22Rv1 (cell line): ENCODE measurements around the gene FHL2.

Experiments used
- ZFX ChIP-seq: fragments of 450-650 bp; IDR thresholded peaks from 2 replicates; pipeline ENCODE4 v1.6.1; 2017; ENCODE audit warnings: antibody characterized with exemption, borderline replicate concordance
- TF ChIP-seq, protein P1 (sequence below): fragments of 450-650 bp; IDR thresholded peaks from 2 replicates; pipeline ENCODE4 v1.5.1; 2017; ENCODE audit warnings: mild to moderate bottlenecking

DNA sequence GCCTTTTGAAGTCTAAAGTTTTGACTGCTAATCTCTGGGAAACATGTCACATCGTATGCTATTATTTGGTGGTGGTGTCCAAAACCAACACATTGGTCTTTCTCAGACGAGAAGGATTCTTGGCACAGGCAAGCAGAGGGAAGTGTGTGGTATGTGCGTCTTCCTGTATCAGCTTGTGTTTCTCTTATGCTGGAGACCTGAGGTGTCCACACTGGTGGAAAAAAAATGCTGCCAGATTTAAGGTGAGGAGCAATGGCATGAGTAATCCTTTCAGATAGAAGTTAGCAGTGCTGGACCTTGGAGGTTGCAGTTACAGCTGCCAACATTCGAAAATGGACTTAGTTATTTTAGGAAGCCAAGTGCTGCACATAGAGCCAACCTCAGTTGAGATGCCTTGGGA is 11.7 kb upstream of the FHL2 start:
- TF ChIP-seq, protein P1, sequence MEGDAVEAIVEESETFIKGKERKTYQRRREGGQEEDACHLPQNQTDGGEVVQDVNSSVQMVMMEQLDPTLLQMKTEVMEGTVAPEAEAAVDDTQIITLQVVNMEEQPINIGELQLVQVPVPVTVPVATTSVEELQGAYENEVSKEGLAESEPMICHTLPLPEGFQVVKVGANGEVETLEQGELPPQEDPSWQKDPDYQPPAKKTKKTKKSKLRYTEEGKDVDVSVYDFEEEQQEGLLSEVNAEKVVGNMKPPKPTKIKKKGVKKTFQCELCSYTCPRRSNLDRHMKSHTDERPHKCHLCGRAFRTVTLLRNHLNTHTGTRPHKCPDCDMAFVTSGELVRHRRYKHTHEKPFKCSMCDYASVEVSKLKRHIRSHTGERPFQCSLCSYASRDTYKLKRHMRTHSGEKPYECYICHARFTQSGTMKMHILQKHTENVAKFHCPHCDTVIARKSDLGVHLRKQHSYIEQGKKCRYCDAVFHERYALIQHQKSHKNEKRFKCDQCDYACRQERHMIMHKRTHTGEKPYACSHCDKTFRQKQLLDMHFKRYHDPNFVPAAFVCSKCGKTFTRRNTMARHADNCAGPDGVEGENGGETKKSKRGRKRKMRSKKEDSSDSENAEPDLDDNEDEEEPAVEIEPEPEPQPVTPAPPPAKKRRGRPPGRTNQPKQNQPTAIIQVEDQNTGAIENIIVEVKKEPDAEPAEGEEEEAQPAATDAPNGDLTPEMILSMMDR: no peak
- no peak for TF ChIP-seq ZFX
